Loucy (cell line): ENCODE measurements around the gene UBASH3A.

Experiments used
- CTCF ChIP-seq: fragments of 200-600 bp; sonication (generic); conservative IDR thresholded peaks from 2 replicates; pipeline ENCODE4 v1.5.1; 2014; ENCODE audit warnings: mild to moderate bottlenecking, antibody characterized with exemption, low read length
- EZH2phosphoT487 ChIP-seq: fragments of 200-600 bp; IDR thresholded peaks from 2 replicates; pipeline ENCODE4 v1.6.1; 2018; ENCODE audit warnings: antibody characterized with exemption, mild to moderate bottlenecking, moderate library complexity, borderline replicate concordance

GRCh38 chr21:42377211-42377950 lies 26.3 kb upstream of the UBASH3A start:
- no peak for TF ChIP-seq CTCF
- TF ChIP-seq EZH2phosphoT487 = no peak
